Bronchial epithelial cell (primary cell): ENCODE results near the gene SP9. TPM values are rescaled to one million over a fixed set of nuclear protein-coding genes. Genes with fewer than 3 reads are reported as not detected.

Experiments used
- DNase-seq: peaks from one replicate; pipeline ENCODE4 v3.0.0-alpha.2; 2010; ENCODE audit warnings: low read depth
- FAIRE-seq: peaks from 2 replicates; lab custom pipeline; 2011; peaks lifted over from hg19 to GRCh38; lab: Jason Lieb, UNC
- H3K27me3 ChIP-seq: 2 replicates; pipeline ENCODE4 v1.5.1; 2011; ENCODE audit warnings: low read length; ENCODE audit not compliant: control insufficient read depth, insufficient read depth
- H3K36me3 ChIP-seq: 2 replicates; pipeline ENCODE4 v1.5.1; 2011; ENCODE audit warnings: low read length; ENCODE audit not compliant: control insufficient read depth, insufficient read depth
- H3K4me3 ChIP-seq: 2 replicates; pipeline ENCODE4 v1.5.1; 2011; ENCODE audit warnings: mild to moderate bottlenecking, low read depth, low read length, control low read depth
- CTCF ChIP-seq: IDR thresholded peaks from 2 replicates; pipeline ENCODE4 v1.5.1; 2011; ENCODE audit warnings: mild to moderate bottlenecking, moderate library complexity, low read length, control low read depth, inconsistent platforms; ENCODE audit not compliant: insufficient read depth, severe bottlenecking
- total RNA-seq: library from RNA; depleted of rRNA; stranded (reverse); fragments of >200 nt; gene quantifications from 2 replicates; pipeline ENCODE4 v1.2.1, GENCODE V29; 2014

Gene SP9
- total RNA-seq, 1 donor from 2014 or later, result not detected

- no peak for TF ChIP-seq CTCF
- peaks cover 52% of the 10 kb centered on the region for H3K27me3 ChIP-seq
- H3K4me3 ChIP-seq, result no peak overlapping the region
Observed at GRCh38 chr2:174327021-174327840, 7.5 kb upstream of the SP9 start.

GRCh38 chr2:174327841-174328113 is 7.0 kb upstream of the SP9 start:
- peaks cover 57% of the 10 kb centered on the region for H3K27me3 ChIP-seq
- H3K36me3 ChIP-seq, result no peaks in the 10 kb centered on the region
- TF ChIP-seq CTCF, result no peak
- DNase-seq (no peak), FAIRE-seq (no peak)
- H3K4me3 ChIP-seq, result no peak overlapping the region

More at GRCh38 chr2:174327021-174327840, 7.5 kb upstream of the SP9 start:
- FAIRE-seq (no peak), DNase-seq (no peak)
- no peaks in the 10 kb centered on the region for H3K36me3 ChIP-seq

GRCh38 chr2:174328114-174328960 is 6.4 kb upstream of the SP9 start:
- TF ChIP-seq CTCF, result no peak
- Histone ChIP-seq H3K36me3 (no peaks in the 10 kb centered on the region), H3K27me3 (peaks cover 63% of the 10 kb centered on the region), H3K4me3 (no peak overlapping the region)
- no peak for FAIRE-seq
- no peak for DNase-seq

- H3K4me3 ChIP-seq, result no peak overlapping the region
Observed at GRCh38 chr2:174328961-174329715, 5.6 kb upstream of the SP9 start.

More at GRCh38 chr2:174328961-174329715, 5.6 kb upstream of the SP9 start:
- FAIRE-seq (no peak), DNase-seq (no peak)
- Histone ChIP-seq H3K36me3 (no peaks in the 10 kb centered on the region), H3K27me3 (peaks cover 71% of the 10 kb centered on the region)
- TF ChIP-seq CTCF, result no peak
